GM23338 (cell line): Measurements from ENCODE around the gene DTNB. TPM values are rescaled to one million over a fixed set of nuclear protein-coding genes. Genes with fewer than 3 reads are reported as not detected.
A peak's percentile ranks its signal among the peaks of the same experiment; 100 is the strongest.

Experiments
- ATAC-seq: fragments of 200-7000 bp; cut with Tn5 transposase; 3 replicates; pipeline ENCODE4 v1.9.1; 2020
- DNase-seq: peaks from one replicate; pipeline ENCODE4 v3.0.0-alpha.2; 2015; ENCODE audit warnings: low spot score
- H2AFZ ChIP-seq: fragments of 200-600 bp; sonication (generic); 2 replicates; pipeline ENCODE4 v1.8.0; 2016; ENCODE audit warnings: antibody characterized with exemption, mild to moderate bottlenecking, moderate library complexity
- H3F3A ChIP-seq: fragments of 200-600 bp; sonication (generic); replicated peaks from 2 replicates; pipeline ENCODE4 v1.8.0; 2017; ENCODE audit warnings: antibody characterized with exemption, mixed run types, low read depth
- H3K27ac ChIP-seq: fragments of 200-600 bp; sonication (generic); 2 replicates; pipeline ENCODE4 v1.6.1; 2016; ENCODE audit warnings: low read depth
- H3K27me3 ChIP-seq: fragments of 200-600 bp; sonication (generic); 2 replicates; pipeline ENCODE4 v1.8.0; 2016; ENCODE audit warnings: mild to moderate bottlenecking, mixed run types, moderate library complexity; ENCODE audit not compliant: insufficient read depth
- H3K36me3 ChIP-seq: fragments of 200-600 bp; sonication (generic); 2 replicates; pipeline ENCODE4 v1.8.0; 2016; ENCODE audit warnings: mild to moderate bottlenecking; ENCODE audit not compliant: insufficient read depth
- H3K4me1 ChIP-seq: fragments of 200-600 bp; sonication (generic); 2 replicates; pipeline ENCODE4 v1.8.0; 2016; ENCODE audit warnings: mild to moderate bottlenecking, moderate library complexity; ENCODE audit not compliant: insufficient read depth
- H3K4me2 ChIP-seq: fragments of 200-600 bp; sonication (generic); 2 replicates; pipeline ENCODE4 v1.7.1; 2017; ENCODE audit warnings: mixed run types
- H3K4me3 ChIP-seq: fragments of 200-600 bp; sonication (generic); 2 replicates; pipeline ENCODE4 v1.6.1; 2016; ENCODE audit warnings: mixed run types
- H3K79me2 ChIP-seq: fragments of 200-600 bp; sonication (generic); replicated peaks from 2 replicates; pipeline ENCODE4 v1.8.0; 2017; ENCODE audit warnings: mild to moderate bottlenecking; ENCODE audit not compliant: insufficient read depth
- H3K9me2 ChIP-seq: fragments of 200-600 bp; sonication (generic); 2 replicates; pipeline ENCODE4 v1.8.0; 2017; ENCODE audit not compliant: insufficient read depth
- H4K20me1 ChIP-seq: fragments of 200-600 bp; sonication (generic); replicated peaks from 2 replicates; pipeline ENCODE4 v1.8.0; 2017; ENCODE audit warnings: mild to moderate bottlenecking; ENCODE audit not compliant: insufficient read depth
- H3K27ac Mint-ChIP-seq: 2 replicates; pipeline ENCODE4 v1.8.0; 2020; ENCODE audit warnings: inconsistent platforms, mild to moderate bottlenecking, moderate library complexity, mixed read lengths
- H3K27me3 Mint-ChIP-seq: 3 replicates; pipeline ENCODE4 v1.8.0; 2022; ENCODE audit warnings: low read depth, mild to moderate bottlenecking, moderate library complexity, mixed read lengths, inconsistent platforms; ENCODE audit not compliant: insufficient read depth, poor library complexity
- H3K36me3 Mint-ChIP-seq: 3 replicates; pipeline ENCODE4 v1.8.0; 2021; ENCODE audit warnings: low read depth, mild to moderate bottlenecking, inconsistent platforms, moderate library complexity, mixed read lengths
- H3K4me1 Mint-ChIP-seq: 3 replicates; pipeline ENCODE4 v1.8.0; 2020; ENCODE audit warnings: mild to moderate bottlenecking, inconsistent platforms, mixed read lengths
- H3K4me3 Mint-ChIP-seq: 3 replicates; pipeline ENCODE4 v1.8.0; 2021; ENCODE audit warnings: moderate library complexity, mild to moderate bottlenecking, inconsistent platforms, mixed read lengths
- H3K9me3 Mint-ChIP-seq: 3 replicates; pipeline ENCODE4 v1.8.0; 2020; ENCODE audit warnings: moderate library complexity, mild to moderate bottlenecking, inconsistent platforms, mixed read lengths
- CREB1 ChIP-seq: fragments of 250-450 bp; sonication (Bioruptor Pico); IDR thresholded peaks from 2 replicates; pipeline ENCODE4 v1.5.0; 2020; ENCODE audit warnings: low read depth, mild to moderate bottlenecking, moderate library complexity
- EZH2 ChIP-seq: fragments of 200-600 bp; sonication (generic); IDR thresholded peaks from one replicate; pipeline ENCODE4 v1.8.0; 2017; ENCODE audit warnings: antibody characterized with exemption, mild to moderate bottlenecking, low read depth; ENCODE audit not compliant: unreplicated experiment
- EZH2phosphoT487 ChIP-seq: fragments of 200-600 bp; sonication (generic); IDR thresholded peaks from one replicate; pipeline ENCODE4 v1.8.1; 2018; ENCODE audit warnings: antibody characterized with exemption; ENCODE audit not compliant: unreplicated experiment
- STAT1 ChIP-seq: IDR thresholded peaks from one replicate; pipeline ENCODE4 v1.6.1; 2016; ENCODE audit warnings: antibody characterized with exemption; ENCODE audit not compliant: unreplicated experiment
- ZNF331 ChIP-seq: fragments of 250-450 bp; sonication (Bioruptor Pico); IDR thresholded peaks from 2 replicates; pipeline ENCODE4 v1.5.0; 2020; ENCODE audit warnings: low read depth, mild to moderate bottlenecking, moderate library complexity
- ZNF462 ChIP-seq: fragments of 250-450 bp; sonication (Bioruptor Pico); IDR thresholded peaks from 2 replicates; pipeline ENCODE4 v1.5.0; 2020; ENCODE audit warnings: mild to moderate bottlenecking, moderate library complexity
- polyA plus RNA-seq: library from polyadenylated mRNA; unstranded; fragments of >200 nt; fragmentation: Nextera tagmentation; extraction: Ambion mirVana; gene quantifications from 2 replicates; pipeline ENCODE4 v1.2.1, GENCODE V29; 2016
- total RNA-seq: library from RNA; depleted of rRNA; stranded (reverse); fragments of >200 nt; shearing (Covaris generic); gene quantifications from 2 replicates; pipeline ENCODE4 v1.2.3, GENCODE V29; 2014
- TF ChIP-seq, protein P1 (sequence below), 2 experiments: fragments of 200-600 bp in 1 of 2; sonication (generic) in 1 of 2; conservative IDR thresholded peaks; 2 replicates each; pipeline versions ENCODE4 v1.5.1 to v1.6.1; 2016 to 2017; ENCODE audit warnings: antibody characterized with exemption in 2 of 2, low read depth in 2 of 2, mild to moderate bottlenecking in 2 of 2, moderate library complexity in 1 of 2
- TF ChIP-seq, protein P2 (sequence below): IDR thresholded peaks from one replicate; pipeline ENCODE4 v1.6.1; 2018; ENCODE audit warnings: antibody characterized with exemption; ENCODE audit not compliant: unreplicated experiment
- TF ChIP-seq, protein P3 (sequence below): IDR thresholded peaks from 2 replicates; pipeline ENCODE4 v1.6.1; 2016; ENCODE audit warnings: antibody characterized with exemption

Gene DTNB
- total and polyA plus RNA-seq, 2 experiments from 2014 or later, result 22.1 to 29.4 TPM

- H3K27me3 Mint-ChIP-seq, result no peaks in the 10 kb centered on the region
- Histone ChIP-seq H3F3A (no peaks in the 10 kb centered on the region), H4K20me1 (no peaks in the 10 kb centered on the region), H3K27me3 (no peaks in the 10 kb centered on the region), H2AFZ (no peak overlapping the region), H3K36me3 (no peaks in the 10 kb centered on the region), H3K27ac (no peak overlapping the region), H3K4me1 (peaks cover 14% of the 10 kb centered on the region), H3K4me3 (no peak overlapping the region), H3K79me2 (no peaks in the 10 kb centered on the region), H3K4me2 (no peak overlapping the region), H3K9me2 (no peaks in the 10 kb centered on the region)
- ATAC-seq (peak; percentile 35), DNase-seq (peak; percentile 76)
- peaks cover 6% of the 10 kb centered on the region; the same call in 1 of the 3 replicates for H3K36me3 Mint-ChIP-seq
- TF ChIP-seq ZNF331 (CRISPR knock-in tag), result no peak
- TF ChIP-seq, protein P1, sequence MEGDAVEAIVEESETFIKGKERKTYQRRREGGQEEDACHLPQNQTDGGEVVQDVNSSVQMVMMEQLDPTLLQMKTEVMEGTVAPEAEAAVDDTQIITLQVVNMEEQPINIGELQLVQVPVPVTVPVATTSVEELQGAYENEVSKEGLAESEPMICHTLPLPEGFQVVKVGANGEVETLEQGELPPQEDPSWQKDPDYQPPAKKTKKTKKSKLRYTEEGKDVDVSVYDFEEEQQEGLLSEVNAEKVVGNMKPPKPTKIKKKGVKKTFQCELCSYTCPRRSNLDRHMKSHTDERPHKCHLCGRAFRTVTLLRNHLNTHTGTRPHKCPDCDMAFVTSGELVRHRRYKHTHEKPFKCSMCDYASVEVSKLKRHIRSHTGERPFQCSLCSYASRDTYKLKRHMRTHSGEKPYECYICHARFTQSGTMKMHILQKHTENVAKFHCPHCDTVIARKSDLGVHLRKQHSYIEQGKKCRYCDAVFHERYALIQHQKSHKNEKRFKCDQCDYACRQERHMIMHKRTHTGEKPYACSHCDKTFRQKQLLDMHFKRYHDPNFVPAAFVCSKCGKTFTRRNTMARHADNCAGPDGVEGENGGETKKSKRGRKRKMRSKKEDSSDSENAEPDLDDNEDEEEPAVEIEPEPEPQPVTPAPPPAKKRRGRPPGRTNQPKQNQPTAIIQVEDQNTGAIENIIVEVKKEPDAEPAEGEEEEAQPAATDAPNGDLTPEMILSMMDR (conservative IDR thresholded peaks at IDR 0.05; ENCODE audit: low read depth in 2 of 2), result peak; percentile 67 to 90
- no peak overlapping the region for H3K4me3 Mint-ChIP-seq
- 0 out of 3 replicates have a peak, but pooled peaks cover 2% of the 10 kb centered on the region for H3K4me1 Mint-ChIP-seq
- no peak overlapping the region for H3K27ac Mint-ChIP-seq
- H3K9me3 Mint-ChIP-seq, result peaks cover 9% of the 10 kb centered on the region
These were observed 26.9 kb upstream of the DTNB start for GRCh38 chr2:25700221-25700660.

DNA sequence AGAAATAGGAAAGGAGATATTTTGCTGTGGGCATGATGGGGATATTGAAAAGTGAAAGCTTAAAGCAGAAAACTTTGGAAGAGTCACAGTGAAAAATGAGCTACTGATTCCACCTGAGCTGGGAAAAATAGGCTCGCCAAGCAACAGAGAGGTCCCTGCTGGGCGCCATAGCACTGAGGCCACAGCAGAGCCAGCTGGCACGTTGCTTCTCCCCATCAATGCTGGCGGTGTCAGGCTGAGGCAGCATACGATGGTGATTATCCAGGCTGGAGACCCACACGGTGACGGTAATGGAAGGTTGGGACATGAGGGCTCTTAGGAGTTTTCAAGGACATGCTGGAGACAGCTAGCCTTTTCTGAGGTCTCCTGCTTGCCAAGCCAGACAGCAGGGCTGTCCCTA lies 25.8 kb upstream of the DTNB start:
- Mint-ChIP-seq H3K27me3 (no peaks in the 10 kb centered on the region), H3K9me3 (no peaks in the 10 kb centered on the region), H3K4me3 (no peak overlapping the region), H3K4me1 (0 out of 3 replicates have a peak, but pooled peaks cover 2% of the 10 kb centered on the region), H3K36me3 (no peaks in the 10 kb centered on the region), H3K27ac (no peak overlapping the region)
- Histone ChIP-seq H3K4me3 (no peak overlapping the region), H3K9me2 (no peaks in the 10 kb centered on the region), H3K4me2 (no peak overlapping the region), H3K79me2 (no peaks in the 10 kb centered on the region), H3K27me3 (no peaks in the 10 kb centered on the region), H3K4me1 (peaks cover 14% of the 10 kb centered on the region), H3K36me3 (no peaks in the 10 kb centered on the region), H2AFZ (peak overlapping the region; percentile 98; the same call in 1 of the 2 replicates), H3F3A (no peaks in the 10 kb centered on the region), H3K27ac (no peak overlapping the region), H4K20me1 (no peaks in the 10 kb centered on the region)
- DNase-seq, result no peak
- ATAC-seq, result peak; percentile 7; the same call in 1 of the 3 replicates
- TF ChIP-seq EZH2phosphoT487 (no peak), ZNF462 (no peak), STAT1 (no peak), EZH2 (no peak), CREB1 (no peak)
- TF ChIP-seq, protein P2, sequence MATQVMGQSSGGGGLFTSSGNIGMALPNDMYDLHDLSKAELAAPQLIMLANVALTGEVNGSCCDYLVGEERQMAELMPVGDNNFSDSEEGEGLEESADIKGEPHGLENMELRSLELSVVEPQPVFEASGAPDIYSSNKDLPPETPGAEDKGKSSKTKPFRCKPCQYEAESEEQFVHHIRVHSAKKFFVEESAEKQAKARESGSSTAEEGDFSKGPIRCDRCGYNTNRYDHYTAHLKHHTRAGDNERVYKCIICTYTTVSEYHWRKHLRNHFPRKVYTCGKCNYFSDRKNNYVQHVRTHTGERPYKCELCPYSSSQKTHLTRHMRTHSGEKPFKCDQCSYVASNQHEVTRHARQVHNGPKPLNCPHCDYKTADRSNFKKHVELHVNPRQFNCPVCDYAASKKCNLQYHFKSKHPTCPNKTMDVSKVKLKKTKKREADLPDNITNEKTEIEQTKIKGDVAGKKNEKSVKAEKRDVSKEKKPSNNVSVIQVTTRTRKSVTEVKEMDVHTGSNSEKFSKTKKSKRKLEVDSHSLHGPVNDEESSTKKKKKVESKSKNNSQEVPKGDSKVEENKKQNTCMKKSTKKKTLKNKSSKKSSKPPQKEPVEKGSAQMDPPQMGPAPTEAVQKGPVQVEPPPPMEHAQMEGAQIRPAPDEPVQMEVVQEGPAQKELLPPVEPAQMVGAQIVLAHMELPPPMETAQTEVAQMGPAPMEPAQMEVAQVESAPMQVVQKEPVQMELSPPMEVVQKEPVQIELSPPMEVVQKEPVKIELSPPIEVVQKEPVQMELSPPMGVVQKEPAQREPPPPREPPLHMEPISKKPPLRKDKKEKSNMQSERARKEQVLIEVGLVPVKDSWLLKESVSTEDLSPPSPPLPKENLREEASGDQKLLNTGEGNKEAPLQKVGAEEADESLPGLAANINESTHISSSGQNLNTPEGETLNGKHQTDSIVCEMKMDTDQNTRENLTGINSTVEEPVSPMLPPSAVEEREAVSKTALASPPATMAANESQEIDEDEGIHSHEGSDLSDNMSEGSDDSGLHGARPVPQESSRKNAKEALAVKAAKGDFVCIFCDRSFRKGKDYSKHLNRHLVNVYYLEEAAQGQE, result no peak
- TF ChIP-seq, protein P3, sequence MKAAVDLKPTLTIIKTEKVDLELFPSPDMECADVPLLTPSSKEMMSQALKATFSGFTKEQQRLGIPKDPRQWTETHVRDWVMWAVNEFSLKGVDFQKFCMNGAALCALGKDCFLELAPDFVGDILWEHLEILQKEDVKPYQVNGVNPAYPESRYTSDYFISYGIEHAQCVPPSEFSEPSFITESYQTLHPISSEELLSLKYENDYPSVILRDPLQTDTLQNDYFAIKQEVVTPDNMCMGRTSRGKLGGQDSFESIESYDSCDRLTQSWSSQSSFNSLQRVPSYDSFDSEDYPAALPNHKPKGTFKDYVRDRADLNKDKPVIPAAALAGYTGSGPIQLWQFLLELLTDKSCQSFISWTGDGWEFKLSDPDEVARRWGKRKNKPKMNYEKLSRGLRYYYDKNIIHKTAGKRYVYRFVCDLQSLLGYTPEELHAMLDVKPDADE, result no peak
